ENCODE measurements around the gene CLMN. TPM values are rescaled to one million over a fixed set of nuclear protein-coding genes. Genes with fewer than 3 reads are reported as not detected.

The CLMN gene
- total and polyA plus RNA-seq, 2 of the 13 experiments (the other 11 are each of a cell fraction or from before 2014, with no cell fraction given) = 15.1 to 16.7 TPM

DNA sequence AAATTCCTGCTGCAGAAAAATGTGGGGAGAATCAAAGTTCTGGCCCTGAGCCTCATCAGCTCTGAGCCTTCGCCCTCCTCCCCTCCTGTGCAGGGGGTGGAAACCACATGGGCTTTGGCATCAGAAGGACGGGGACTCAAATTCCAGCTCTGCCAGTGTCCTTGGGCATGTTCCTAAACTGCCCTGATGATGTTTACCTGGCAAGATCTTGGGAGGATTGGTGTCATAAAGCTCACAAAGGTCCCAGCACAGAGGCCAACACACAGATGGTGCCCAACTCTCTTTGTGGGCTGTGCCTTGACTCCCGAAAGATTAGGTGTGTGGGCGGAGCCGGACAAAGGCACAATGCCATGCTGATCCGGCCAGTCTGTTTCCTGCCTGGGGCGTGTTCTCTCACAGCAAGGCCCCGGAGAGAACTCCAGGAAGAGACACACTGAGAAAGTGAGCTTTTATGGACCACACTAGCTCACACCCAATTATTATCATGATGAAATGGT is 20.5 kb upstream of the CLMN start (continued):
- TF ChIP-seq RERE (CRISPR knock-in tag; IDR thresholded peaks at IDR 0.05; ENCODE audit: low read depth) = no peak
- no peak for TF ChIP-seq NFYC (CRISPR knock-in tag; IDR thresholded peaks at IDR 0.05)
- TF ChIP-seq, protein P1, sequence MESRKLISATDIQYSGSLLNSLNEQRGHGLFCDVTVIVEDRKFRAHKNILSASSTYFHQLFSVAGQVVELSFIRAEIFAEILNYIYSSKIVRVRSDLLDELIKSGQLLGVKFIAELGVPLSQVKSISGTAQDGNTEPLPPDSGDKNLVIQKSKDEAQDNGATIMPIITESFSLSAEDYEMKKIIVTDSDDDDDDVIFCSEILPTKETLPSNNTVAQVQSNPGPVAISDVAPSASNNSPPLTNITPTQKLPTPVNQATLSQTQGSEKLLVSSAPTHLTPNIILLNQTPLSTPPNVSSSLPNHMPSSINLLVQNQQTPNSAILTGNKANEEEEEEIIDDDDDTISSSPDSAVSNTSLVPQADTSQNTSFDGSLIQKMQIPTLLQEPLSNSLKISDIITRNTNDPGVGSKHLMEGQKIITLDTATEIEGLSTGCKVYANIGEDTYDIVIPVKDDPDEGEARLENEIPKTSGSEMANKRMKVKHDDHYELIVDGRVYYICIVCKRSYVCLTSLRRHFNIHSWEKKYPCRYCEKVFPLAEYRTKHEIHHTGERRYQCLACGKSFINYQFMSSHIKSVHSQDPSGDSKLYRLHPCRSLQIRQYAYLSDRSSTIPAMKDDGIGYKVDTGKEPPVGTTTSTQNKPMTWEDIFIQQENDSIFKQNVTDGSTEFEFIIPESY (CRISPR knock-in tag; IDR thresholded peaks at IDR 0.05) = no peak
- no peak for TF ChIP-seq ZNF704 (CRISPR knock-in tag; IDR thresholded peaks at IDR 0.05; ENCODE audit: borderline replicate concordance)
- TF ChIP-seq AKAP8 (CRISPR knock-in tag; IDR thresholded peaks at IDR 0.05) = no peak
- no peak for TF ChIP-seq TSC22D2 (CRISPR knock-in tag; IDR thresholded peaks at IDR 0.05; ENCODE audit: borderline replicate concordance)
- TF ChIP-seq ZNF879 (CRISPR knock-in tag; IDR thresholded peaks at IDR 0.05) = no peak
- TF ChIP-seq FOXC1 (CRISPR knock-in tag; IDR thresholded peaks at IDR 0.05; ENCODE audit: borderline replicate concordance) = no peak
- TF ChIP-seq, protein P2, sequence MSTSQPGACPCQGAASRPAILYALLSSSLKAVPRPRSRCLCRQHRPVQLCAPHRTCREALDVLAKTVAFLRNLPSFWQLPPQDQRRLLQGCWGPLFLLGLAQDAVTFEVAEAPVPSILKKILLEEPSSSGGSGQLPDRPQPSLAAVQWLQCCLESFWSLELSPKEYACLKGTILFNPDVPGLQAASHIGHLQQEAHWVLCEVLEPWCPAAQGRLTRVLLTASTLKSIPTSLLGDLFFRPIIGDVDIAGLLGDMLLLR (CRISPR knock-in tag; IDR thresholded peaks at IDR 0.05) = no peak
- no peak for TF ChIP-seq ZNF446 (CRISPR knock-in tag; IDR thresholded peaks at IDR 0.05)
- no peak for TF ChIP-seq GZF1 (CRISPR knock-in tag; IDR thresholded peaks at IDR 0.05)
- TF ChIP-seq, protein P3, sequence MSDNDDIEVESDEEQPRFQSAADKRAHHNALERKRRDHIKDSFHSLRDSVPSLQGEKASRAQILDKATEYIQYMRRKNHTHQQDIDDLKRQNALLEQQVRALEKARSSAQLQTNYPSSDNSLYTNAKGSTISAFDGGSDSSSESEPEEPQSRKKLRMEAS (IDR thresholded peaks at IDR 0.05) = peak; percentile 11; the same call in 1 of the 2 replicates
- TF ChIP-seq, protein P4, sequence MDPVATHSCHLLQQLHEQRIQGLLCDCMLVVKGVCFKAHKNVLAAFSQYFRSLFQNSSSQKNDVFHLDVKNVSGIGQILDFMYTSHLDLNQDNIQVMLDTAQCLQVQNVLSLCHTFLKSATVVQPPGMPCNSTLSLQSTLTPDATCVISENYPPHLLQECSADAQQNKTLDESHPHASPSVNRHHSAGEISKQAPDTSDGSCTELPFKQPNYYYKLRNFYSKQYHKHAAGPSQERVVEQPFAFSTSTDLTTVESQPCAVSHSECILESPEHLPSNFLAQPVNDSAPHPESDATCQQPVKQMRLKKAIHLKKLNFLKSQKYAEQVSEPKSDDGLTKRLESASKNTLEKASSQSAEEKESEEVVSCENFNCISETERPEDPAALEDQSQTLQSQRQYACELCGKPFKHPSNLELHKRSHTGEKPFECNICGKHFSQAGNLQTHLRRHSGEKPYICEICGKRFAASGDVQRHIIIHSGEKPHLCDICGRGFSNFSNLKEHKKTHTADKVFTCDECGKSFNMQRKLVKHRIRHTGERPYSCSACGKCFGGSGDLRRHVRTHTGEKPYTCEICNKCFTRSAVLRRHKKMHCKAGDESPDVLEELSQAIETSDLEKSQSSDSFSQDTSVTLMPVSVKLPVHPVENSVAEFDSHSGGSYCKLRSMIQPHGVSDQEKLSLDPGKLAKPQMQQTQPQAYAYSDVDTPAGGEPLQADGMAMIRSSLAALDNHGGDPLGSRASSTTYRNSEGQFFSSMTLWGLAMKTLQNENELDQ (CRISPR knock-in tag; IDR thresholded peaks at IDR 0.05; ENCODE audit: borderline replicate concordance) = no peak
- peak; percentile 21; the same call in 1 of the 2 replicates for TF ChIP-seq BCL6 (CRISPR knock-in tag; IDR thresholded peaks at IDR 0.05)

Data from HepG2 (cell line).